Umbilical cord (tissue), 2 donors: ENCODE measurements around the gene RTL1. TPM values are rescaled to one million over a fixed set of nuclear protein-coding genes. Genes with fewer than 3 reads are reported as not detected.

Experiments
- DNase-seq: peaks from one replicate; pipeline ENCODE4 v3.0.0-alpha.2; 2015; ENCODE audit warnings: low spot score
- total RNA-seq: library from RNA; depleted of rRNA; stranded (reverse); fragments of >200 nt; gene quantifications from one replicate; pipeline ENCODE4 v1.2.3, GENCODE V29; 2014; ENCODE audit warnings: low replicate concordance; ENCODE audit not compliant: insufficient read depth

The RTL1 gene
- total RNA-seq, 1 donor from 2014 or later: 3.6 TPM

DNA sequence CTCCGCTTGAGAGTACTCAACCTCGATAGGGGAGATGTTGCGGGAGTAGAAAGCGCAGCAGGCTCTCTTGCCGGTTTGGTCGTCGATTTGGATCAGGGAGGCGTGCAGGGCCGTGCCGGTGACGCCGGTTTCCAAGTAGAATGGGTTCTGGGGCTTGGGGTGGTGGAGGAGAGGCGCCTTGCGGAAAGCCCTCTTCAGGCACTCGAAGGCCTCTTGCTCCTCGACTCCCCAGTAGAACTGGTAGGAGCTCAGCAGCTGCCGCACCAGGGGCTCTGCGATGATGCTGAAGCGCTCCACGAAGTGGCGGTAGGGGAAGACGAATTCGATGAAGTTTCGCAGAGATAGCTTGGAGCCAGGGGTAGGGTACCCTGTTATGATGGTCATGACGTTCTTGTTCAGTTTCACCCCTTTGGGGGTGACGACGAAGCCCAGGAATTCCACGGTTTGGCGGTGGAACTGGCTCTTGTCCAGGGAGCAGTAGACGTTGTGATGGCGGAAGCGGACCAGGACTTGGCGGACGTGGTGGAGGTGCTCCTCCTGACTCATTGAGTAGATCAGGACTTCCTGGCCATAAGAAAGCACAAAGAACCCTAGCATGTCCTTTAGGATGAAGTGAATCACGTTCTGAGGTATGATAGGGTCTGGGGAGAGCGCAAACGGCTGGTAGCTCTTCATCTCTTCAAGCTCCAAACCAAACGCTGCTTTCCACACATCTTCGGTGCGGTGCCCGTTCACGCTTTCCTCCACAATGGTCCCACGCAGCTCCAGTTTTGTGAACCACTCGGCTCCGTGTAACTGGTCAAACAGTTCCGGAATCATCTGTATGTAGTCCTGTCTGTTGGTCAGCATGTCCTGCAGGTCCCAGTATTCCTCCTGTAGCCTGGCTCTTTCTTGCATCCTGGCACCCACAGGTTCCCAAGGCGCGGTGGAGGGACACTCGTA is 21.2 kb downstream of the RTL1 start:
- DNase-seq: no peak

- DNase-seq: no peak
Observed at GRCh38 chr14:100881211-100882025, 22.1 kb downstream of the RTL1 start.

GRCh38 chr14:100880271-100881101 is 23.0 kb downstream of the RTL1 start:
- DNase-seq: no peak

DNA sequence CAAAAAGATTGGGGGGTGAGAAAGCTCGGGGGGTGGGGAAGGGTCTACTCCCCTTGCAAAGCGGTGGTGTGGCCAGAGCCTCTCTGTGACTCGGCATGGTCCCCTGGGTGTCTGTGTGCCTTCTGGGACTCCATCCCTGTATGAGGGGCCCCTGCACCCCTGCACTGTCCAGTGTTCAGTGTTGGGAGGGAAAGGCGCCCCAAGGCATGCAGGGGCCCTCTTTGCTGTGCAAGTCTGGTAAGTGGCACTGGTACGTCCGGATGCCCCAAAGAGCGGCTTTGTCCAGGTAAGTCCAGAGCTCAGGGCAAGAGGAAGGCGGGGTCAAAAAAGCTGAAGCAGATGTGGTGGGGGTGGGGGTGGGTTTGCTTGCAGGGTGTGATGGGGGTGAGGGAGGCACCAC is 23.7 kb downstream of the RTL1 start:
- no peak for DNase-seq

DNA sequence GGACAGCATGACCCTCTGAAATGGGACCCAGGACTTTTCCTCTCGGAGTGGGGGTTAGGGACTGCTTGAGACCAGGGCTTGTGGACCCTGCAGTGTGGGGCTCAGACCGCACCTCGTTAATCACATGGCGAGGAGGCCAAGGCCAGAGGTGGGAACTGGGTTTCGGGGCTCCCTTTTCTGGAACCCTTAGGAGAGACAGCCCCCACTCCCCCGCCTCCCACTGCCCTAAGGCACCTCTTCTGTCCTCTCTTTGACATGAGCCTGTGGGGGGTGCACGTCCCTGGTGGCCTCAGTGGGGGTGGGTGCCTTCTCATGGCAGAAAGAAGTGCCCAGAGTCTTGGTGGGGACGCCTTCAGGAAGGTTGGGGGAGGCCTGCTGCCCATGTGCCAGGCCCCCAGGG is 24.3 kb downstream of the RTL1 start:
- DNase-seq: no peak

- no peak for DNase-seq
Observed at GRCh38 chr14:100878271-100879146, 25.0 kb downstream of the RTL1 start.

DNA sequence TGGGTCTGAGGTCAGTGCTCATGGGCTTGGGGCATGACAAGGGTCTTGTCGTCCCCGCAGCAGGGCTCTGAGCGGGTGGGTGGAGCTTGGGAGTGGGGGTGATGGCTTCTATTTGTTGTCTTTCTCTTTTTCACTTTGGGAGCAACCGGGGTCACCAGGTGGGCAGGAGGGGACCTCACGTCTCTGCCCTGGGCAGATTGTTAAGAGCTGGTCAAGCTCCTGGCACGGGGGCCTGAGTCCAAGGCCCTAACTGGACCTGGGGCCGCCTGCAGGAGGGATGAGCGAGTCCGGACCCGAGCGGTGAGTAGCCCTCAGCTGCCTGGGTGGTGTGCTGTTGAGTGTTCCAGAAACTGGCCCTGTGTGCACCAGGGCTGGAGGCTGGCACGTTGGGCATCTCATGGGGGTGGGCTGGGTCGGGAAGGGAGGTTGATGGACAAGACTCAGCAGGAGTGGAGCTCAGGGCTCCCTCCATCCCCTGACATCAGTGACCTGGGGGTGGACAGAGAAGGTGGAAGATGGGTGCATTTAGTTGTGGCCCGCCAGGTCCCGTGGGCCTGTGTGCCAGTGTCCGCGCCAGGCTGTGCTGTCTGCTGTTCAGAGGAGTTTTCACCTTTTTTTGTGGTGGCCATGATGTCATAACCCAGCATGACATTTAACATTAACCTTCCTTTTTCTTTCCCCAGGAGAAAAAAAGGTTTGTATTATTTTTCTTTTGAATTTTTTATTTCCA is 27.5 kb downstream of the RTL1 start:
- no peak for DNase-seq

- no peak for DNase-seq
Observed at GRCh38 chr14:100875126-100875525, 28.4 kb downstream of the RTL1 start.

GRCh38 chr14:100874411-100875091 is 29.0 kb downstream of the RTL1 start:
- DNase-seq: no peak

DNA sequence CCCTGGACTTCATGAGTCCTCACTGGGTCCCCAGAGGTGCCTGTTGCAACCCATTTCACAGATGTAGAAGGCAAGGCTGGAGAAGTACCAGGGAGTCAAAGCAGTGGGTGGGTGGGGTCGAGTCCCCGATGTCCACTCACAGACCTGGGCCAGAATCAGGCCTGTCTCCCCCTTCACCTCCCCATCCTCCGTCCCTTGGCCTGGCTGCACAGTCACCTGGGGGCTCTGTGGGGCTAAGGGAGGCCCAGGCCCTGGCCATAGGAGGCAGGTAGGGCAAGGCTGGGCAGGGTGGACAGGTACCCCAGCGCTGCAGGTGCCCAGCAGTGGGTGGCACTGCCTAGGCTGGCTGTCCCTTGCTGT is 29.5 kb downstream of the RTL1 start:
- no peak for DNase-seq

- no peak for DNase-seq
Observed at GRCh38 chr14:100873096-100873482, 30.4 kb downstream of the RTL1 start.

DNA sequence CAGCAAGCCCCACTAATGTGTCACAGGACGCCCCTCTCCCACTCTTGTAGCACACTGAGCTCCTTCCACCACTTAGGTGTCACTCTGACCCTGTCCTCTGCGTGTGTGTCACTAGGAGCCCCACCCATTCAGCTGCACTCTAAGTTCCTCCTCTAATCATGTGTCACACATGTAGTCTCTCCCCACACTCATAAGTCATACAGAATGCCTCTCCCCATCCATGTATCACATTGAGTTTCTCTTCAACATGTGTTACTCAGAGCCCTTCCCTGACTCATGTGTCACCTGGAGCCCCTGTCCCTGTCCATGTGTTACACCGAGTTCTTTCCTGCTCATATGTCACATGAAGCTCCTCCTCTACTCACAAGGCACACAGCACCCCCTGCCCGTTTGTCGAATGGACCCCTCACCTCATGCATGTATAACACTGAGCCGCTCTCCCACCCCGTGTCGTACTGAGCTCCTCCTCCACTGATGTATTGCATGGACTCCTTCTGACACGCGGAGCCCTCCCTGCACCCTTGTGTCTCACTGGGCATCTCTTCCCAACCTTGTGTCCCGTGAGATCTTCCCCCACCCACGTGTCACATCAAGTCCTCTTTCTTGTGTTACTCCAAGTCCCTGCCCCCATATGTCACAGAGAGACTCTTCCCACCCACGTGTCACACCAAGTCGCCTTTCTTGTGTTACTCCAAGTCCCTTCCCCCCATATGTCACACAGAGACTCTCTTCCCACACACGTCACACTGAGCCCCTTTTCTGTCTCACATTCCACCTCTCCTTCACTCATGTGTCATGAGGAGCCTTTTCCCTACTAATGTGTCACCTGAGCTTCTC is 31.0 kb downstream of the RTL1 start:
- DNase-seq: peak; percentile 47

GRCh38 chr14:100871234-100872186 is 32.0 kb downstream of the RTL1 start:
- DNase-seq: peak; percentile 42

DNA sequence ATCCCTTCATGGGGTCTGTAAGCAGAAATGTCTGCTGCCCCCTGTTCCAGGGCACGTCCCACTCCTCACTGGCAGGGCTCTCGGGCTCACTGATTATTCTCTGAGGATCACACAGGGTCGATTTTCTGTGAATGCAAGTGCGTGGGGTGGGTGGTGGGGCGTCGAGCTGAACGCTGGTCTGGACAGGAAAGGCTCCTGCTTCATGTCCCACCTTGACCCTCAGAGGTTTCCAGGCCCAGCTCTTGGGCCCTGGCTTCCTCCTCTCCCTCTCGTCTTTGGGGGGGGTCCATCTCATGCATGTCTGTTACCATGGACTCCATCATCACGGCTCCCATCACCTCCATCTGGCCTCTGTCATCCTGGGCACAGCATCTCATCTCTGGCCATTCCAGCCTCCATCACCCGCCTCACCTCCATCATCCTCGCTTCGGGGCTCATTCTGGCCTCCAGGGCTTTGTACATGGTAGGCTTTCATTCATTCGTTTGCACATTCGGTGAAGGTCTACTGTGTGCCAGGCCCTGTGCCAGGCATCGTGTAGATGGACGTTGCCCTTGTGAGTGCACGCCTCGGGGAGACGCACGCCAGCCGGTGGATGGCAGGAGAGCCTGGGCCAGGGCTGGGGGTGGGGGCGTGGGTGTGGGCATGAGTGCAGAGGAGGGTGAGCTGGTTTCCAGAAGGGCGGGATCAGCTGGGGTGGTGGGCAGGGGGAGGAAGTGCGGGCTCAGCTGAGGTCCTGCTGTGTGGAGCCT is 34.7 kb downstream of the RTL1 start:
- no peak for DNase-seq

GRCh38 chr14:100867631-100868315 is 35.7 kb downstream of the RTL1 start:
- no peak for DNase-seq
